ENCODE results near the gene PAF1.

PAF1 gene

GRCh38 chr19:39372047-39372802 lies 18.7 kb downstream of the PAF1 start:
- Mint-ChIP-seq H3K36me3 (ENCODE audit: low read depth) (peaks cover 67% of the 10 kb centered on the region), H3K4me1 (peaks cover 10% of the 10 kb centered on the region), H3K27me3 (ENCODE audit: low read depth) (peaks cover 3% of the 10 kb centered on the region), H3K9me3 (no peaks in the 10 kb centered on the region), H3K27ac (peak overlapping the region; percentile 39 to 94 (median 78)), H3K4me3 (no peak overlapping the region)
- no peak for TF ChIP-seq CTCF (IDR thresholded peaks at IDR 0.05; ENCODE audit: unreplicated experiment in 3 of 3)

GRCh38 chr19:39370735-39371134 lies 20.2 kb downstream of the PAF1 start:
- Mint-ChIP-seq H3K4me1 (peaks cover 10% of the 10 kb centered on the region), H3K4me3 (no peak overlapping the region), H3K9me3 (no peaks in the 10 kb centered on the region), H3K27me3 (ENCODE audit: low read depth) (peaks cover 3% of the 10 kb centered on the region), H3K36me3 (ENCODE audit: low read depth) (peaks cover 62% of the 10 kb centered on the region), H3K27ac (peak overlapping the region in 1 of 3 experiments; percentile 7)
- no peak for TF ChIP-seq CTCF (IDR thresholded peaks at IDR 0.05; ENCODE audit: unreplicated experiment in 3 of 3)

- no peak overlapping the region for H3K27ac Mint-ChIP-seq
- peaks cover 64% of the 10 kb centered on the region for H3K36me3 Mint-ChIP-seq (ENCODE audit: low read depth)
- no peak for TF ChIP-seq CTCF (IDR thresholded peaks at IDR 0.05; ENCODE audit: unreplicated experiment in 3 of 3)
- peaks cover 3% of the 10 kb centered on the region for H3K27me3 Mint-ChIP-seq (ENCODE audit: low read depth)
- peaks cover 10% of the 10 kb centered on the region for H3K4me1 Mint-ChIP-seq
- H3K4me3 Mint-ChIP-seq = no peak overlapping the region
- H3K9me3 Mint-ChIP-seq = no peaks in the 10 kb centered on the region
Measured at GRCh38 chr19:39369200-39369599, 21.7 kb downstream of the PAF1 start.

GRCh38 chr19:39365531-39365930 lies 25.4 kb downstream of the PAF1 start:
- Mint-ChIP-seq H3K9me3 (no peaks in the 10 kb centered on the region), H3K4me1 (peaks cover 18% of the 10 kb centered on the region), H3K27me3 (ENCODE audit: low read depth) (peaks cover 3% of the 10 kb centered on the region), H3K36me3 (ENCODE audit: low read depth) (peaks cover 67% of the 10 kb centered on the region), H3K4me3 (no peak overlapping the region), H3K27ac (no peak overlapping the region)
- no peak for TF ChIP-seq CTCF (IDR thresholded peaks at IDR 0.05; ENCODE audit: unreplicated experiment in 3 of 3)

GRCh38 chr19:39363901-39364457 lies 26.9 kb downstream of the PAF1 start:
- TF ChIP-seq CTCF (IDR thresholded peaks at IDR 0.05; ENCODE audit: unreplicated experiment in 3 of 3) = no peak
- Mint-ChIP-seq H3K4me3 (no peak overlapping the region), H3K36me3 (ENCODE audit: low read depth) (peaks cover 68% of the 10 kb centered on the region), H3K27ac (peak overlapping the region; percentile 79 to 90 (median 87)), H3K9me3 (no peaks in the 10 kb centered on the region), H3K4me1 (peaks cover 18% of the 10 kb centered on the region), H3K27me3 (ENCODE audit: low read depth) (peaks cover 3% of the 10 kb centered on the region)

Data from nephron (organoid).